Measurements from ENCODE around the gene RGS3.

DNA sequence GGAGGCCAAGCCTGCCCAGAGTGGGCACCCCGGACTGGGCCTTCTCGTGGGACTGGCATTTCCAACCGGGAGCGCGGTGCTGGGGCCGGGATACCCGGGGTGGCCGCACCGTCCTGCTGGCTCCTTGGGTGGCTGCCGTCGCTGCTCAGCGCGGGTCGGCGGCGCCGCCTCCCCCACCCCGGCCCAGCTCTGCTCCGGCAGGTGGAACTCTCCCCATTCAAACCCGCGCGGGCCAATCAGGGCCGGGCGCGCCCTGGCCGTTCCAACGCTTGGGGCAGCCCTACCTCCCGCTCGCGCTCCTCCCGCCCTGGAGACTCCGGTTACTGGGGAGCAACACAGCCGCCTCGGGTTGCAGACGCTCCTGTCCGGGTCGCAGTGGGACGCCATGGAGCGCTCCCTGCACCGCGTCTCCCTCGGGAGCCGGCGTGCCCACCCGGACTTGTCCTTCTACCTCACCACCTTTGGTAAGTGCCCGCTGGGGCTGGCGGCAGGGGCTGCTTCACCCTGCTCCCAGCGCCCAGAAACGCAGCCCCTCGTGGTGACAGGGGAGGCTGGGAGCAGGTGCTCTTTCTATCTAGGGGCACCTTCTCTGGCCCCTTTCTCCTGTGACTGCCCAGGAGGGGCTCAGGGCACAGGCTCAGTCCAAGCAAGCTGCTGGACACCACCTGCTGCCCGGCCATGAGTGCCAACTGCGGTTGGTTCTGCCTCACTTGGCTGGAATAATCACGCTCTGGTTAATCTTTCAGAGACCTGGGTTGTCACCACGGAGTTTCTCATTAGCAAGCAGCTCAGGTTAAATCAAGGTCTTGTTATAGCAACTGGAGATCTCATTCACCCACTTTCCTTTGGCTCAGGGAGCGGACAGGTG, at the start of gene RGS3:
- TF ChIP-seq, protein P1, sequence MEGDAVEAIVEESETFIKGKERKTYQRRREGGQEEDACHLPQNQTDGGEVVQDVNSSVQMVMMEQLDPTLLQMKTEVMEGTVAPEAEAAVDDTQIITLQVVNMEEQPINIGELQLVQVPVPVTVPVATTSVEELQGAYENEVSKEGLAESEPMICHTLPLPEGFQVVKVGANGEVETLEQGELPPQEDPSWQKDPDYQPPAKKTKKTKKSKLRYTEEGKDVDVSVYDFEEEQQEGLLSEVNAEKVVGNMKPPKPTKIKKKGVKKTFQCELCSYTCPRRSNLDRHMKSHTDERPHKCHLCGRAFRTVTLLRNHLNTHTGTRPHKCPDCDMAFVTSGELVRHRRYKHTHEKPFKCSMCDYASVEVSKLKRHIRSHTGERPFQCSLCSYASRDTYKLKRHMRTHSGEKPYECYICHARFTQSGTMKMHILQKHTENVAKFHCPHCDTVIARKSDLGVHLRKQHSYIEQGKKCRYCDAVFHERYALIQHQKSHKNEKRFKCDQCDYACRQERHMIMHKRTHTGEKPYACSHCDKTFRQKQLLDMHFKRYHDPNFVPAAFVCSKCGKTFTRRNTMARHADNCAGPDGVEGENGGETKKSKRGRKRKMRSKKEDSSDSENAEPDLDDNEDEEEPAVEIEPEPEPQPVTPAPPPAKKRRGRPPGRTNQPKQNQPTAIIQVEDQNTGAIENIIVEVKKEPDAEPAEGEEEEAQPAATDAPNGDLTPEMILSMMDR (IDR thresholded peaks at IDR 0.05 in 2 of 3, conservative IDR thresholded peaks at IDR 0.05 in 1 of 3; ENCODE audit: borderline replicate concordance in 1 of 3, insufficient read depth in 1 of 3, low read depth in 2 of 3, low read length in 2 of 3), result 0 out of 6 replicates have a peak, but pooled peaks of 1 of the 3 experiments have one; percentile 1
- no peak for TF ChIP-seq RAD21 (IDR thresholded peaks at IDR 0.05; ENCODE audit: low read depth)
- TF ChIP-seq EZH2 (IDR thresholded peaks at IDR 0.05), result no peak
- no peak for TF ChIP-seq EZH2phosphoT487 (IDR thresholded peaks at IDR 0.05; ENCODE audit: borderline replicate concordance)
- TF ChIP-seq POLR2AphosphoS5 (IDR thresholded peaks at IDR 0.05; ENCODE audit: low read depth, low read length), result peak; percentile 88
- peak; percentile 57 for TF ChIP-seq POLR2A (IDR thresholded peaks at IDR 0.05; ENCODE audit: borderline replicate concordance, extremely low read depth, insufficient read depth, insufficient read length)
- TF ChIP-seq, protein P2, sequence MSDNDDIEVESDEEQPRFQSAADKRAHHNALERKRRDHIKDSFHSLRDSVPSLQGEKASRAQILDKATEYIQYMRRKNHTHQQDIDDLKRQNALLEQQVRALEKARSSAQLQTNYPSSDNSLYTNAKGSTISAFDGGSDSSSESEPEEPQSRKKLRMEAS (IDR thresholded peaks at IDR 0.05), result peak; percentile 96
- no peak for TF ChIP-seq FOSL1 (IDR thresholded peaks at IDR 0.05; ENCODE audit: low read depth)
- TF ChIP-seq CBX3 (IDR thresholded peaks at IDR 0.05; ENCODE audit: low read depth), result peak; percentile 68; the same call in 1 of the 2 replicates
